ENCODE data around the gene C1QTNF5.

The C1QTNF5 gene

GRCh38 chr11:119373059-119373920, 32.6 kb upstream of the C1QTNF5 start:
- in situ Hi-C loops (cut with MboI; ENCODE audit: low sequenced_read_pairs): no loop called here

GRCh38 chr11:119372260-119373058, 31.8 kb upstream of the C1QTNF5 start:
- in situ Hi-C loops (cut with MboI; ENCODE audit: low sequenced_read_pairs): no loop called here

- in situ Hi-C loops (cut with MboI; ENCODE audit: low sequenced_read_pairs): no loop called here
Observed at GRCh38 chr11:119371778-119372182, 31.1 kb upstream of the C1QTNF5 start.

- in situ Hi-C loops (cut with MboI; ENCODE audit: low sequenced_read_pairs): no loop called here
Observed at GRCh38 chr11:119371067-119371601, 30.5 kb upstream of the C1QTNF5 start.

GRCh38 chr11:119370486-119371046, 29.9 kb upstream of the C1QTNF5 start:
- in situ Hi-C loops (cut with MboI; ENCODE audit: low sequenced_read_pairs): no loop called here

GRCh38 chr11:119369132-119369925, 28.6 kb upstream of the C1QTNF5 start:
- in situ Hi-C loops (cut with MboI; ENCODE audit: low sequenced_read_pairs): no loop called here

- in situ Hi-C loops (cut with MboI; ENCODE audit: low sequenced_read_pairs): no loop called here
Observed at GRCh38 chr11:119368121-119369034, 27.7 kb upstream of the C1QTNF5 start.

GRCh38 chr11:119367661-119368120, 27.0 kb upstream of the C1QTNF5 start:
- in situ Hi-C loops (cut with MboI; ENCODE audit: low sequenced_read_pairs): no loop called here

GRCh38 chr11:119366690-119367620, 26.3 kb upstream of the C1QTNF5 start:
- in situ Hi-C loops (cut with MboI; ENCODE audit: low sequenced_read_pairs): no loop called here

- in situ Hi-C loops (cut with MboI; ENCODE audit: low sequenced_read_pairs): no loop called here
Observed at GRCh38 chr11:119365071-119365591, 24.4 kb upstream of the C1QTNF5 start.

GRCh38 chr11:119363851-119364590, 23.3 kb upstream of the C1QTNF5 start:
- in situ Hi-C loops (cut with MboI; ENCODE audit: low sequenced_read_pairs): no loop called here

GRCh38 chr11:119363081-119363850, 22.6 kb upstream of the C1QTNF5 start:
- in situ Hi-C loops (cut with MboI; ENCODE audit: low sequenced_read_pairs): no loop called here

GRCh38 chr11:119362741-119363080, 22.0 kb upstream of the C1QTNF5 start:
- in situ Hi-C loops (cut with MboI; ENCODE audit: low sequenced_read_pairs): no loop called here

GRCh38 chr11:119361941-119362725, 21.4 kb upstream of the C1QTNF5 start:
- in situ Hi-C loops (cut with MboI; ENCODE audit: low sequenced_read_pairs): no loop called here

GRCh38 chr11:119361056-119361787, 20.5 kb upstream of the C1QTNF5 start:
- in situ Hi-C loops (cut with MboI; ENCODE audit: low sequenced_read_pairs): no loop called here

Measured in HL-60/S4 treated with retinoic acid at 250 ng/mL for 4 days and 3 days (cell line).